ENCODE results near the gene CNTNAP2. TPM values are rescaled to one million over a fixed set of nuclear protein-coding genes. Genes with fewer than 3 reads are reported as not detected.
A peak's percentile ranks its signal among the peaks of the same experiment; 100 is the strongest.

CNTNAP2 gene
- total and polyA plus RNA-seq, 2 of the 4 experiments (the other 2 are of a cell fraction), result not detected

- in situ Hi-C loops (cut with MboI; ENCODE audit: low sequenced_read_pairs) (no loop called here), dilution Hi-C loops (cut with HindIII; ENCODE audit: low sequenced_read_pairs, unreplicated experiment) (no loop called here)
- no peak overlapping the region for H3K9ac ChIP-seq (ENCODE audit: low read depth, low read length)
Measured at GRCh38 chr7:146119002-146119401, 2.4 kb downstream of the CNTNAP2 start.

More at GRCh38 chr7:146119002-146119401, 2.4 kb downstream of the CNTNAP2 start:
- ChIA-PET CTCF (no interaction called here), POLR2A (ENCODE audit: unreplicated experiment) (no interaction called here)
- ATAC-seq (ENCODE audit: low read depth) (no peak), DNase-seq (no peak)
- no peaks in the 10 kb centered on the region for H3K27me3 ChIP-seq (ENCODE audit: control insufficient read depth, insufficient read depth, low read length)
- no peak overlapping the region for H3K4ac ChIP-seq (ENCODE audit: low read depth, low read length)
- no peaks in the 10 kb centered on the region for H3K4me1 ChIP-seq (ENCODE audit: control insufficient read depth, insufficient read depth, low read length)
- H3K14ac ChIP-seq (replicated peaks; ENCODE audit: low read depth, low read length), result no peak overlapping the region
- BruUV-seq (replicated peaks), result no TSS peak
- H3K36me3 ChIP-seq (ENCODE audit: control insufficient read depth, insufficient read depth, low read length), result no peaks in the 10 kb centered on the region
- no peak overlapping the region for H2AFZ ChIP-seq (replicated peaks; ENCODE audit: low read length, poor library complexity)
- no peak overlapping the region for H4K8ac ChIP-seq (ENCODE audit: low read depth in 2 of 2, low read length in 2 of 2)
- H4K20me1 ChIP-seq (ENCODE audit: insufficient read depth, low read length), result no peaks in the 10 kb centered on the region
- H3K9me1 ChIP-seq (ENCODE audit: insufficient read depth, low read length), result no peaks in the 10 kb centered on the region
- H2AK9ac ChIP-seq (replicated peaks; ENCODE audit: low read depth, low read length, poor library complexity), result no peak overlapping the region
- H3K56ac ChIP-seq (ENCODE audit: extremely low read depth, insufficient read depth, low read length), result no peak overlapping the region
- H2AK5ac ChIP-seq (ENCODE audit: low read depth, low read length), result no peak overlapping the region
- no CpG with 5 or more reads among the region's 1 CpG for WGBS, 2 experiments (ENCODE audit: extremely low coverage in 2 of 2, insufficient read length in 1 of 2)
- H3K18ac ChIP-seq (ENCODE audit: low read depth, low read length), result no peak overlapping the region
- no peak overlapping the region for H3K4me2 ChIP-seq (ENCODE audit: low read depth, low read length)
- no peak overlapping the region for H4K5ac ChIP-seq (ENCODE audit: low read depth, low read length)
- H2BK20ac ChIP-seq (ENCODE audit: low read depth, low read length), result no peak overlapping the region
- no peak overlapping the region for H2BK5ac ChIP-seq (ENCODE audit: low read depth, low read length, poor library complexity, severe bottlenecking)
- no peak overlapping the region for H3K4me3 ChIP-seq (ENCODE audit: insufficient read depth, low read depth, low read length)
- H3K9me3 ChIP-seq (ENCODE audit: control insufficient read depth, insufficient read depth, low read length), result peaks cover 5% of the 10 kb centered on the region; the same call in 1 of the 2 replicates
- no peak overlapping the region for H3K23ac ChIP-seq (ENCODE audit: low read depth, low read length)
- no peak overlapping the region for H3K27ac ChIP-seq (ENCODE audit: insufficient read depth, low read length)
- intact Hi-C loops (cut with micrococcal nuclease), result no loop called here
- H3K79me1 ChIP-seq (ENCODE audit: low read depth in 1 of 2, low read length in 2 of 2), result no peaks in the 10 kb centered on the region
- no peak overlapping the region for H2BK15ac ChIP-seq (ENCODE audit: low read depth, low read length)
- no peak overlapping the region for H2BK120ac ChIP-seq (ENCODE audit: low read depth, low read length)
- TF ChIP-seq MAFK (IDR thresholded peaks at IDR 0.05; ENCODE audit: low read depth, low read length) (peak; percentile 44), POLR2A (IDR thresholded peaks at IDR 0.05; ENCODE audit: low read depth, low read length) (no peak), SMC3 (IDR thresholded peaks at IDR 0.05; ENCODE audit: low read depth, low read length) (no peak)
- no peak overlapping the region for H4K91ac ChIP-seq (ENCODE audit: insufficient read depth, low read depth, low read length)
